NCI-H345 (cell line): ENCODE measurements around the gene LRP1.
A peak's percentile ranks its signal among the peaks of the same experiment; 100 is the strongest.

ENCODE experiments used
- DNase-seq: peaks from one replicate; lab custom pipeline; 2025; lab: John Stamatoyannopoulos, UW

LRP1 gene

DNA sequence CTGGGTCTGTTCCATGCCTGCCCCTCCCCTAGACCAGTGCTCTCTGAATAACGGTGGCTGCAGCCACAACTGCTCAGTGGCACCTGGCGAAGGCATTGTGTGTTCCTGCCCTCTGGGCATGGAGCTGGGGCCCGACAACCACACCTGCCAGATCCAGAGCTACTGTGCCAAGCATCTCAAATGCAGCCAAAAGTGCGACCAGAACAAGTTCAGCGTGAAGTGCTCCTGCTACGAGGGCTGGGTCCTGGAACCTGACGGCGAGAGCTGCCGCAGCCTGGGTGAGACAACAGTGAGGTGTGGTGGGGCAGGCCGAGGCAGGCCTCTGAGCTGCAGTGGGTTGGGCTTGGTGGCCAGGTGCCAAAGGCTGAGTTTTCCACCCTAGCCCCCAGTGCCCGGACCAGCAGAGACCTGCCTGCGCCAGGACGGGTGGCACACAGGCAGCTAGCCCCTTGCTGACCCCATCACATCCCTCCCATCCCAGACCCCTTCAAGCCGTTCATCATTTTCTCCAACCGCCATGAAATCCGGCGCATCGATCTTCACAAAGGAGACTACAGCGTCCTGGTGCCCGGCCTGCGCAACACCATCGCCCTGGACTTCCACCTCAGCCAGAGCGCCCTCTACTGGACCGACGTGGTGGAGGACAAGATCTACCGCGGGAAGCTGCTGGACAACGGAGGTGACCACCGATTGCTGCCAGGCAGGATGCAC, 47.3 kb downstream of the LRP1 start:
- peak; percentile 97 for DNase-seq

- no peak for DNase-seq
Observed at GRCh38 chr12:57176139-57176477, 47.8 kb downstream of the LRP1 start.

DNA sequence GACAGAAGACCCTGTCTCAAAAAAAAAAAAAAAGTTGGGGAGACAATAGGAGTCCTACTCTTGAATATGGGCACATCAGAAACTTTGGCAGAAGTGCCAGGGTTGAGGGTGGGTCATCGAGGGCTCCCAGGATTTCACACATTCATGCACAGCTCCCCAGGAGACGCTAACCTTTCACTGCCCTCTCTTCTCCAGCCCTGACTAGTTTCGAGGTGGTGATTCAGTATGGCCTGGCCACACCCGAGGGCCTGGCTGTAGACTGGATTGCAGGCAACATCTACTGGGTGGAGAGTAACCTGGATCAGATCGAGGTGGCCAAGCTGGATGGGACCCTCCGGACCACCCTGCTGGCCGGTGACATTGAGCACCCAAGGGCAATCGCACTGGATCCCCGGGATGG, 48.6 kb downstream of the LRP1 start:
- no peak for DNase-seq

DNA sequence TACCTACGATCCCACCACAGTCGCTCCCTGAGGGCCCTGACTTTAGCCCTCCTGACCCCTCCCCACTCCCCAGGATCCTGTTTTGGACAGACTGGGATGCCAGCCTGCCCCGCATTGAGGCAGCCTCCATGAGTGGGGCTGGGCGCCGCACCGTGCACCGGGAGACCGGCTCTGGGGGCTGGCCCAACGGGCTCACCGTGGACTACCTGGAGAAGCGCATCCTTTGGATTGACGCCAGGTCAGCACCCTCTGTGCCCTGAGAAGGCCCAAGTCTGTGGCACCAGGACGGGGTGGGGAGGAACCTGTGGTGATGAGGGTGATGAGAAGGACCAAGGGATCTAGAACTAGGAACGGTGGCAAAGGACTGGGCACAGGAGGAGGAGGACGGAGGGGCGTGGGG, 49.1 kb downstream of the LRP1 start:
- DNase-seq = no peak

- no peak for DNase-seq
Observed at GRCh38 chr12:57178213-57178612, 49.9 kb downstream of the LRP1 start.

- no peak for DNase-seq
Observed at GRCh38 chr12:57179331-57180086, 51.2 kb downstream of the LRP1 start.

DNA sequence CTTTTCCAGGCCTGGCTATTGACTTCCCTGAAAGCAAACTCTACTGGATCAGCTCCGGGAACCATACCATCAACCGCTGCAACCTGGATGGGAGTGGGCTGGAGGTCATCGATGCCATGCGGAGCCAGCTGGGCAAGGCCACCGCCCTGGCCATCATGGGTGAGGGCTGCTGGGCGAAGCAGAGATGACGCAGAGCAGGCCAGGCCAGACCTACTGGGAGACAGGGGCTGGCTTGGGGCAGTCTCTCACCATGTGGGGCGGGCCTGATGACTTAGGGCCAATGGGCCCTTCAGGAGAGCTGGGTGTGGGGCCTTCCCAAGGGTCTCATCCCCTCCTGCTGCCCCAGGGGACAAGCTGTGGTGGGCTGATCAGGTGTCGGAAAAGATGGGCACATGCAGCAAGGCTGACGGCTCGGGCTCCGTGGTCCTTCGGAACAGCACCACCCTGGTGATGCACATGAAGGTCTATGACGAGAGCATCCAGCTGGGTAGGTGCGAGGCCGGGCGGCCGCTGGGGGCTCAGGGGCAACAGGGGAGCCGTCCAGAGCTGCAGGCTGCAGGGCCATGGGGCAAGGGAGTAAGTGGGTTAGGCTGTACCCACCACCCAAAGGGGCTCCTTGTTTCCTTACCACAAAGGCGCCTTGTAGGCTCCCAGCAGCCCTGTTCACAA, 52.2 kb downstream of the LRP1 start:
- no peak for DNase-seq

GRCh38 chr12:57181072-57181471, 52.8 kb downstream of the LRP1 start:
- no peak for DNase-seq

GRCh38 chr12:57181561-57182155, 53.4 kb downstream of the LRP1 start:
- DNase-seq = no peak

- peak; percentile 76 for DNase-seq
Observed at GRCh38 chr12:57182918-57183575, 54.8 kb downstream of the LRP1 start.

DNA sequence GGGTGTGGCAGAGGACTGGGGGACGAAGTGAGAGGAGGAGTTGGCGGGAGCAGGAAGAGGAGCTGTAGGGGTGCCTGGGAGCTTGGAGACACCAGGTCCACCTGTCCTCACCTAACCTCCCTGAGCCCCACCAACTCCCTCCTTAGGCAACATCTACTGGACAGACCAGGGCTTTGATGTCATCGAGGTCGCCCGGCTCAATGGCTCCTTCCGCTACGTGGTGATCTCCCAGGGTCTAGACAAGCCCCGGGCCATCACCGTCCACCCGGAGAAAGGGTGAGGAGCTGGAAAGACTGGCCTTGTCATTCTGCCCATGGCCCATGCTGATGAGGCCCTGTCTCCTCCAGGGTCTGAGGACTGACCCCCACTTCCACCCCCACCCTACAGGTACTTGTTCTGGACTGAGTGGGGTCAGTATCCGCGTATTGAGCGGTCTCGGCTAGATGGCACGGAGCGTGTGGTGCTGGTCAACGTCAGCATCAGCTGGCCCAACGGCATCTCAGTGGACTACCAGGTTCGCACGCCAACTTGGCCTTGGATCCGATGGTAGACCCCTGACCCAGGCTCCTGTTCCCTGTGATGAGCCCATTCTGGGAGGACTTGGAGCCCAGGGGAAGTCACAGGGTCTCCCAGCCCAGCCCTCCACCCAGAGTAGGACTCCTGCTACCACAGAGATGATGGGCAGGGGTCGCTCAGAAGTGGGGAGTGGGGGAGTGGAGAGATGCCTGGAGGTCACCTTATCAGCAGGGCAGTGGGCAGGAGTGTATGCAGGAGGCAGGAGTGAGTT, 55.8 kb downstream of the LRP1 start:
- DNase-seq = no peak

DNA sequence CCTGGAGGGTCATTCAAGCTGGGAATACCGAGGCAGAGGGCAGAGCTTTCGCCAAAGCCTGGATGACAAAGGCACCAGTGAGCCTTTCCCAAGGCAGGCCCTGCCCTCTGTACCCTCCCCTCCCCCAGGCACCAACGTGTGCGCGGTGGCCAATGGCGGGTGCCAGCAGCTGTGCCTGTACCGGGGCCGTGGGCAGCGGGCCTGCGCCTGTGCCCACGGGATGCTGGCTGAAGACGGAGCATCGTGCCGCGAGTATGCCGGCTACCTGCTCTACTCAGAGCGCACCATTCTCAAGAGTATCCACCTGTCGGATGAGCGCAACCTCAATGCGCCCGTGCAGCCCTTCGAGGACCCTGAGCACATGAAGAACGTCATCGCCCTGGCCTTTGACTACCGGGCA, 57.1 kb downstream of the LRP1 start:
- no peak for DNase-seq

GRCh38 chr12:57185906-57186508, 57.7 kb downstream of the LRP1 start:
- no peak for DNase-seq

DNA sequence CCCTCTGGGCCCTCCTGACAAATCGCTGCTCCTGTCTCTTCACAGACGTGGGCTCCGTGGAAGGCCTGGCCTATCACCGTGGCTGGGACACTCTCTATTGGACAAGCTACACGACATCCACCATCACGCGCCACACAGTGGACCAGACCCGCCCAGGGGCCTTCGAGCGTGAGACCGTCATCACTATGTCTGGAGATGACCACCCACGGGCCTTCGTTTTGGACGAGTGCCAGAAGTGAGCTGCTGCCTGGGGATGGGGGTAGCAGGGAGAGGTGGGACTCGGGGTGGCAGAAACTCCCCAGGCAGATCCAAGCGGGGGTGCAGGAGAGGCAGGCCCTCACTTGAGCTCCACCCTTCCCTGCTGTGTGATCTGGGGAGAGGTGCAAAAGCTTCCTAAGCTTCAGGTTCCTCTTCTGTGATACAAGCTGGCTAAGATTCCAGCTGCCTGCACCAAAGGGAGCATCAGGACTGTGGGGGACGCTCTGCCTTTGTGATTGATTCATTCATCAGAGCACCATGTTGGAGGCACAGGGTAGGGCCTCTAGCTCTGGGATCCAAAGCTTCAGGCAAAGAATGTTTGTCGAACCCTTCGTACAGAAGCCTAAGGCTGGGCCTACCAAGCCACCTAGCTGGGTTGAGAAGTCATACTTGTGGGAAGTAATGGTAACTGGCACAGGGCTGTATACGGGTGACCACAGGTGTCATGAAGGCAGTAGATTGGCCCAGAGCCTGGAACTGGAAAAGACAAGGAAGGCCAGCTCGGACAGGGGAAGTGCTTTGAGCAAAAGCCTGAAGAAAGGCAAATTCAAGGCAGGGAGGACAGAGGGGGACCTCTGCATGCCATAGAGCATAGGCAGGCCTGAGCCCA, 59.2 kb downstream of the LRP1 start:
- DNase-seq = no peak

DNA sequence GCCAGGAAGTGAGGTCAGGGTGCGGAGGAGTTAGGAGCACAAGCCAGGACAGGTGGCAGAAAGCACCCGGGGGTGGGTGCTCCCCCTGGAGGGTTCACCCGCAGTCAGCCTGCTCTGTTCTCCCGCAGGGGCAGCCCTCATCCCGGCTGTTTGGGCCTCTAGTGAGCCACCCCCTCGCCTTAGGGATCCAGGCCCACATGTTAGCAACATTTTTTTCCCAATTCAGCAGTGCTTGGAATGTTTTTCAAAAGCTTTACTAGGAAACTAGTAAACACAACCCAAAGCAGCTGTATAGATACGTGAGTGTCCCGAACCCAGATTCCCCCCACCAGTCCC, 59.8 kb downstream of the LRP1 start:
- DNase-seq = no peak

DNA sequence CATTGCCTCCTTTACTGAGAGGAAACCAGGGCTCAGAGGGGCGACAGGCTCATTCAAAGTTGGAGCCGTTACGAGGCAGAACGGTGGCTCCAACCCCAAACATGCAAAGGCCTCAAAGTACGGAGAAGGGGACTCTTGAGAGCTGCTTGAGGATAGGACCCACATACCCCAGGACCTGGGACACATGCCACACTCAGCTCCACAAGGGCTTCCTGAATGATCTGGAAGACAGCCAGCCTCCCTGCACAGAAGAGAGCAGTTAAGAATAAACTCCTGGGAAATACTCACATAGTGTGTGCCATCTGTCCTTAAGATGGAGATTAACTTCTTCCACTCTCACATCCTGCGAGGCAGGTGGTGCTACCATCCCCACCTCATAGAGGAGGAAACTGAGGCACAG, 61.8 kb downstream of the LRP1 start:
- no peak for DNase-seq

DNA sequence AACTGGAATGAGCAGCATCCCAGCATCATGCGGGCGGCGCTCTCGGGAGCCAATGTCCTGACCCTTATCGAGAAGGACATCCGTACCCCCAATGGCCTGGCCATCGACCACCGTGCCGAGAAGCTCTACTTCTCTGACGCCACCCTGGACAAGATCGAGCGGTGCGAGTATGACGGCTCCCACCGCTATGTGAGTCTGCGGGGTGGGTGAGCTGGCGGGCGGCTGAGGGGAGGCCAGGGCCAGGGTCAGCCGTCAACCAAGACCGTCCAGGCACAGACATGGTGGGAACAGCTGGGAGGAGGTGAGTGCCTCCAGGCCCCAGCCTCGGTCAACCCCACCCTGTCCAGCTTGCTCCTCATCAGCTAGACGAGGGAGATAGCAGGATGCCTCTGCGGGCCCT, 62.5 kb downstream of the LRP1 start:
- no peak for DNase-seq

DNA sequence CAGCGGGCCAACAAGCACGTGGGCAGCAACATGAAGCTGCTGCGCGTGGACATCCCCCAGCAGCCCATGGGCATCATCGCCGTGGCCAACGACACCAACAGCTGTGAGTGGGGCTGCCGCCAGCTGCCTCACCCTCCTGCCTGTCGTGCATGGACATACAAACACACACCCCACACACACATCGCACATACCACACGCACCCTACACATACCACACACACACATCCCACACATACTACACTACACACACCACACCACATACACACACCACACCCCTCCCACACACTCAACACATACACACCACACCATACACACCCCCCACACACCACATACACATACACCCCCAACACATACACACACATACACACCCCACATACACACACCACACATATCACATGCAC, 63.1 kb downstream of the LRP1 start:
- no peak for DNase-seq

- DNase-seq = no peak
Observed at GRCh38 chr12:57192920-57193319, 64.6 kb downstream of the LRP1 start.

GRCh38 chr12:57193706-57194245, 65.5 kb downstream of the LRP1 start:
- no peak for DNase-seq
